GM18502 (cell line): Measurements from ENCODE around the gene SERPINB1.

Source experiments
- ATAC-seq: cut with Tn5 transposase; IDR thresholded peaks from one replicate; pipeline ENCODE4 v1.9.1; 2021; ENCODE audit warnings: mild to moderate bottlenecking; ENCODE audit not compliant: unreplicated experiment, poor library complexity

Gene SERPINB1

DNA sequence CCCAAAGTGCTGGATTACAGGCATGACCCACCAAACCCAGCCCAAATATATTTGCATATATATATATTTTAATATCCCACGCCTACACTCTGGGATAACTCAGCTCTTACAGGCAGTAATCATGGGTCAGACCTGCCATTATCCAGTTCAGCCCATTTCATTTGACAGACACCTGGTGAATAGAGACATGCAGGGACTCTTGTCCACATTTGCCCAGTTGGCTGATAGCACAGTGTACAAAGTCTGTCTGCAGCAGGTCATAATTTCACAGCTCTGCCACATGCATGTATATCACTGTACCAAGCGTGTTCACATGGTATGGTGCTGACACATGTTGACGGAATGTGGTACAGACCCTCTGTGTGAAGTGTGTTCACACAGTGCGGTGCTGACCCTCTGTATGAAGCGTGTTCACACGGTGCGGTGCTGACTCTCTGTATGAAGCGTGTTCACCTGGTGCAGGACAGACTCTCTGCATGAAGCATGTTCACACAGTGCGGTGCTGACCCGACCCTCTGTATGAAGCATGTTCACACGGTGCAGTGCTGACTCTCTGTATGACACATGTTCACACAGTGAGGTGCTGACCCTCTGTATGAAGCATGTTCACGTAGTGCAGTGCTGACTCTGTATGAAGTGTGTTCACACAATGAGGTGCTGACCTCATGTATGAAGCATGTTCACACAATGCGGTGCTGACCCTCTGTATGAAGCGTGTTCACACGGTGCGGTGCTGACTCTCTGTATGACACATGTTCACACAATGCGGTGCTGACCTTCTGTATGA lies 10.3 kb upstream of the SERPINB1 start:
- no peak for ATAC-seq

DNA sequence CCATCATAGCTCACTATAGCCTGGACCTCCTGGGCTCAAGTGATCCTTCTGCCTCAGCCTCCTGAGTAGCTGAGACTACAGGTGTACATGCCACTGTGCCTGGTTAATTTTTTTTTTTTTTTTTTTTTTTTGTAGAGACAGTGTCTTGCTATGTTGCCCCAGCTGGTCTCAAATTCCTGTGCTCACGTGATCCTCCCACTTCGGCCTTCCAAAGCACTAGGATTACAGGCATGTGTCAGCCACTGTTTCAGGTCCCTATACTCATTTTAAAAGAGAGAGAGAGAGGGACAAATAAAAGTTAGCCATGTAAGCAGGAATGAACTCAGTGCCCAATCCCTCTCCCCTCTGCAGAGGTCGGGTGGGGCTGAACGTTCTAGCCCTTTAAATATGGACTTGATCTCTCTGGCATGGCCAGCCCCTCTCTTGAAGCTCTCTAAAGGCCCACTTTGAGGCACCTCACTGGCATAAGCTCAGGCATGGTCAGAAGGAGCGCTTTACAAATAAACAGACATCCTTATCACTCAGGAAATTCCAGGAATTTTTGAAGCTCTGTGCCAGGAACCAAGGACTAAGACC lies 9.0 kb upstream of the SERPINB1 start:
- ATAC-seq, result no peak

DNA sequence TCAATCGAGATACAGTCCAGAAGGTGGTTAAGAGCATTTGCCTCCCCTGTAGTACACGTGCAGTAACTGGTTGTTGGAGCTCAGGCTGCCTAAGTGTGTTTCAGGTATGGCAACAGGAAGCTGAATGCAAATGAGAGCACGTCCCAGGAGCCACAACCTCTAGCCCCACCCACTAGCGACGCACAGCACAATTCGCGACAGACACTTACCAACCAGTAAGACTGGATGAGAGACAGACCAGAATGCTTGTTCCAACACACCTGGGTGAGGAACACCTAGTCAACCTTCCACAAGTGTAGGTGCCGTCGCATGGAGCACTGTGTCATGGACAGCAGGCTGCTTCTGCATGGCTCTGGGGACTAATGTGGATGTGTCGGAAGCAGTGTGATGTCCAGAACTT lies 7.2 kb upstream of the SERPINB1 start:
- ATAC-seq, result no peak

DNA sequence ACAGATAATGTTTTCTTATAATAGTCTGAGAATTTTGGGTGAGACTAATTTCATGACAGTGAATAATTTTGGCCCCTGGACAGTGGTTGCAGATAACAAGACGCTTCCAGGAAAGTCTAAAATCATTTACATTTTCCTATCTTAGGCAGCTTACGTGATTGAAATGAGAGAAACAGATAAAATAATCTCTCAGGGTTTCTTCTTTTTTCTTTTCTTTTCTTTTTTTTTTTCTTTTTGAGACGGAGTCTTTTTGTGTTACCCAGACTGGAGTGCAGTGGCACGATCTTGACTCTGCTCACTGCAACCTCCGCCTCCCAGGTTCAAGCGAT lies 4.2 kb upstream of the SERPINB1 start:
- ATAC-seq, result no peak

DNA sequence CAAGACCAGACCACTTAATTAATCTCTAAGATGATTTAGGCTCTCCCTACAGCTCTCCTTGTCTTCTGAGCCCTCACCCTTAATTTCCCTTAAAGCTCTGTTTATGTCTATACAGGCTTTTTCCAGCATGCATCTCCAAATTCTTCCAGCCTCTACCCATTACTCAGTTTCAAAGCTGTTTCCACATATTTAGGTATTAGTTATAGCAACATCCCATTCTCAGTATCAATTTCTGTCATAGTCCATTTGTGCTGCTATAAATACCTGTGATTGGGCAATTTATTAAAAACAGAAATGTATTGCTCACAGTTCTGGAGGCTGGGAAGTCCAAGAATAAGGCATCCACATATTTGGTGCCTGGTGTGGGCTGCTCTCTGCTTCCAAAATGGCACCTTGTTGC lies 2.3 kb upstream of the SERPINB1 start:
- no peak for ATAC-seq

DNA sequence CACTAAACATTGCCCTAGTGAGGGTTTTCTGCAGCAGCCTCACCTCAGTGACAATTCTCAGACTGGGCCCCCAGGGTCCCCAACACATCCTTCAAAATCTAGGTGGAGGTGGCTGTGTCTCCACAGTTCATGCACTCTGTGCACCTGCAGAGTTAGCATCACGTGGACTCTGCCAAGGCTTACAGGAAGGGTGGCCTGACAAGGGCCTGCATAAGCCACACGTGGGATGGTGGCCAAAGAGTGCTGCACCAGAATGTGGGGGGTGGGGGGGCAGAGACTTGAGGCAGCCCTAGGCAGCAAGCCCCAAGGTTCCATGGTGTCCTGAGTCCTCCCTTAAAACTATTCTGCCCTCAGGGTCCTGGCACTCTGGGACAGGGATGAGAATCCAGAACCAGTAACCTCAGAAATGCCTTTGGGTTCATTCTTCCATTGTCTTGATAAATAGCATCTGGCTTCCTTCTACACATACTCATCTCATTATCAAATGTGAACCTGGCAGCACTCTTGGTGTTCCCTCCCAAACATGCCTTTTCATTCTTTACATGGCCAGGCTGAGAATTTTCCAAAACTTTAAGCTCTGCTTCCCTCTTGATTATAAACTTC lies 1.6 kb upstream of the SERPINB1 start:
- ATAC-seq, result no peak

DNA sequence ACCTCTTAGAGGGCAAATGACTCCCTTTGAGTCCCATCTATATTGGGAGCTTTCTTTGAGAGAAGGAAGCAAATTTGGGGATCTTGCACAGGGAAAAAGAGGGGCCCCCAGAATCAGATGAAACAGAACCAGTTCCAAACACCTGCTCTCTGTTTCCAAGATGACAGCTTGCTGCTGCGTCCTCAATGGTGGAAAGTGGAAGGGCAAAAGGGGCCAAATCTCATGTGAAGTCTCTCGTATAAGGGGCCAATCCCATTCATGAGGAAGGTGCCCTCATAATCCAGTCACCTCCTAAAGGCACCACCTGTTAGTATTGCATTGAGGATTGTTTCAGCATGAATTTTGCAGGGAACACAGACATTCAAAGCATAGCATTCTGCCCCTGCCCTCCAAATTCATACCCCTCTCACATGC lies 483 bp upstream of the SERPINB1 start:
- no peak for ATAC-seq

DNA sequence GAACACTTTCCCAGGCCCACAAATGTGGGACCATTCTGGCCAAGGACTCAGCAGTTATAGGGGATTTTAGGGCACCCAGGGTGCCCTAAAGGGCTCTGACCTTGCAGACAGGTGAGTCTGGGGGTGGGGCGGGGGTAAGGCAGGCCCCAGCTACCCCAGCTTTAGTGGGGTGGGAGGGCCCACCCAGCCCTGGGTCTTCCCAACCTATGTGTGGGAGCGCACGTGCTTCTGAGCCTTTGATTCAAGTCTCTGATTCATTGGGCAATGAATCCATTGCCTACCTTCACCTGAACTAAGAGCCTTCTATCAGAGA lies 958 bp downstream of the SERPINB1 start:
- no peak for ATAC-seq

DNA sequence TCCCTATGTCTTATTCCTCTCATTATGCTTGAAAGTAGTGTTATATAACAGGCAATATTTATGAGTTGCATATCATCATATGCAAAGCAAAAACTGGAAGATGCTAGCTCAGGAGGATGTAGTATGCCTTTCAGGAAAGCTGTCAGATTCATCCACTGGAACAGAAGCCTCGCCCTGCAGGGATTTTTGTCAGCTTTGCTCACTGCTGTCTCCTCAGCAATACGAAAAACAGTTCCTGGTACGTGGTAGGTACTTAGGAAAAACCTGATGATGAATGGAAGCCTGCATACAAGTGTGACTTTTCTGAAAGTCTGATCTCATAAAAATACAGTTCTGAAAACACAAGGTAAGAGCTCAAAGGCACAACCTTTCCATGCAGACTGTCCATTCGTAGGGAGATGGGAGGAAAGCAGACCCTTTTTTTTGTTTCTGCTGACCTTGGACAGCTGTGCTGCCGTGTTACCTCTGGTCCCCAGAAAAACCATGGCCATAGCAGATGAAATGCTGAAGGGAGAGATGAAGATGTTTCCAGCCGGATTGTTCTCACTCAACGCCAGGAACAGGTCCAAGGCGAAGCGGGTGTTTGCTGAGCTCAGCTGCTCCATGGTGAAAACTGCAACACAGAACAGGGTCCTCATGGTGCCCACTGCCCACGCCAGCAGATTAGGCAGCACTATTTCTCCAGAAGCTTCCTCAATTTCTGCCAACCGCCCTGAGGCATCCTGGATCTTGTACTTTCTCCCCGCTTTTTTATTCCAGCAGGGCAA lies 1.5 kb downstream of the SERPINB1 start:
- ATAC-seq, result no peak

DNA sequence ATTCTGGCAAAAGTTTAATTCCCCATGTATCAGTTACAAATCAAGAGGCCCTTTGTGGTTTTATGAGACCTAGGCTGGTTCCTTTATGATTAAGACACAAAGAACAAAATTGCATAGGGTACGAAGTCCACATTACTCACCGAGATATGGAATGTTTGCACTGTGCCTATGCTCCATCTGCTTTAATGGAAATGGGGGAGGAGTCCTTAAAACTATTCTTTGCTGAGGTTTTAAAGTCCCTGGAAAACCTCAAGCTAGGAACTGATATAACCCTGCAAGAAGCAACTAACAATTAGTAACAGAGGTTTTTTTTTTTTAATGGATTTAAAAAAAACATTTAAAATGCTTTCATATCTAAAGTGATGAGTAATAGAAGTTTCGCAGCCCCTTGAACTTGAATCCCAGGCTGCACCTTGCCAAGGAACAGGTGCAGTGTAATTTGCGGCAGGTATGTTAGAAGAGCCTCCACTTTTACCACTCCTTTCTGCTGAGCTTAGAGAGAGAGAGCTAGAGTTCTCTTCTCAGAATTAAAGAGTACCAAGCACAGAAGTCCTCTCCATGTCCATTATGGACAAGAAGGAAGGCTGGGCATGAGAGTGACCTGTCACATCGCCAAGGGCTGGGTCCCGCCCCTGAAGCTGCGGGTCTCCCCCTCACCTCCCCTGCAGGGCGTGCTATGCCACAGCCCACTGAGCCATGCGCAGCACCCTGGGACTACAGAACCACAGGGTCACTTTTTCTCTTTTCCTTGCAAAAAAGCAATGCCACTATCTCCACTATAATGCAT lies 2.3 kb downstream of the SERPINB1 start:
- ATAC-seq, result no peak

DNA sequence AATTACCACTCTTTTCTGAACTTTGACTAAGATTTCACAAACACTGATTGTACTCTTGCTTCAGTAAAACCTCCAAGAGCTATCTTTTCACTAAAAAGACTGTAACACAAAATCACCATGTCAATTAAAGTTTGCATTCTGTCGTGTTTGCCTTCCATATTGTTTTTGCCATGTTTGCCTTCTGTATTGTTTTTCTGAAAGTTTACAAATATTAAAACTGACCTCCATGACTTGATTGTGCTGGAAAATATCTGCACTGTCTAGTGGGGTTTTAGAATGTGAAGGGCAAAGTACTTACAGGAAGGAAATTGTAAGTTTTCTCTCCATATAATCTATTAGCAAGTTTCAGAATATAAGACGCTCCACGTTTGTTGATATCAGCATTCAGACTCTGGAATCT lies 3.4 kb downstream of the SERPINB1 start:
- no peak for ATAC-seq

DNA sequence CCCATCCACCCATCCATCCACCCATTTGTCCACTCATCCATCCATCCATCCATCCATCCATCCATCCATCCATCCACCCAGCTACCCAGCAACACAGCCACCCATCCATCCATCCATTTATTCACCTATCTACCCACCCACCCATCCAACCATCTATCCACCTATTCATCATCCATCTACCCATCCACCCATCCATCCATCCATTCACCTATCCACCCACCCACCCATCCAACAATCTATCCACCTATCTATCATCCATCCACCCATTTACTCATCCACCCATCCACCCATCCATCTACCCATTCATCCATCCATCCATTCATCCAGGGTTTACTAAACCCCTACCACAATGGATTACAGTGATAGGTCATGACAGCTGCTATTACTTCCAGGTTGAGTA lies 7.4 kb downstream of the SERPINB1 start:
- no peak for ATAC-seq

DNA sequence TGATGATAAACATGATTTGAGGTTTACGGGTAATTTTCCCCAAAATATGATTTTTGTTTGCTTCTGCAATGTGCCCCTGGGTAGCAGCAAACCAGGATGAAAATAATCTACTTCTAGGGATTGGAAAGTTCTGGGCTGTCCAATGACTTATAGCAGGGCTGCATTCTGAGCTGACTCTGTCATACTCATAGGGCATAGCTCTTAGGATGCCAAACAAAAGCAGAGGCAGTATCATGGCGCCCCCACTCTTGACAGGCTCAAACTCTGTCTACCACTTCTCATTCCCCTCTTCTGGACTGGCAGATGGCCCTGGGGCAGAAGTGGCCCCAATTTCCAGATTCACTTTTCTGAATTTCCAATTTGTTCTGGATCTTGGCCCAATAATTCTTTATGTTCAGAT lies 10.3 kb downstream of the SERPINB1 start:
- no peak for ATAC-seq

DNA sequence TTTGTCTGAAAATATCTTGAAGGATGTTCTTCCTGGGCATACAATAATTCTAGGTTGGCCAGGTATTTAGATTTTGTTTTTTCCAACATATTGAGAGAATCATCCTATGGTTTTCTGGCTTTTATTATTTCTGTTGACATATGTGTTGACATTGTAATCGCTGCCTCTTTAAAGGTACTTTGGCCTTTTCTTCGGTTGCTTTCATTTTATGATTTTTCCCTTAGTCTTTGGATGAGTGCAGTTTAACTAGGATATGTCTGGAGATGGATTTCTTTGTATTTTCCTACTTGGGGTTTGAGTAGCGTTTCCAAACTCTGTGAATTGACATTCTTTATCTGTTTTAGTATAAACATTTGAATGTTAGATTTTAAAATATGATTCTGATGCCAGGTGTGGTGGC lies 11.5 kb downstream of the SERPINB1 start:
- ATAC-seq, result no peak

DNA sequence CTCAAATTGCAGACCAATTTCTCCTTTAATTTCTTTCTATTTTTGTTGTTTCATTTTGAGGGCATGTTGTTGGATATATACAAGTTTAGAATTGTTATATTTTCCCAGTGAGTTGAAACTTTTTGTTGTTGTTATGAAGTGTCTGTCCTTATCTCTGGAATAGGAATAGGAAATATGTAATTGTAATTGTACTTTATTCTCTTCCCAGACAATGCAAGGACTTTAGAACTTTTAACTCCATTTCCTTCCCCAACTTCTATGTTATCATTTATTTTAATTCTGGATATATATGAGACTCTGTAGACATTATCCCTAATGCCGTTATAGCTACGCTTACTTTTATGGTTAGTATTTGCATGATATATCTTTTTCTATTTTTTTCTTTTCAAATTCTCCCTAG lies 12.4 kb downstream of the SERPINB1 start:
- no peak for ATAC-seq

DNA sequence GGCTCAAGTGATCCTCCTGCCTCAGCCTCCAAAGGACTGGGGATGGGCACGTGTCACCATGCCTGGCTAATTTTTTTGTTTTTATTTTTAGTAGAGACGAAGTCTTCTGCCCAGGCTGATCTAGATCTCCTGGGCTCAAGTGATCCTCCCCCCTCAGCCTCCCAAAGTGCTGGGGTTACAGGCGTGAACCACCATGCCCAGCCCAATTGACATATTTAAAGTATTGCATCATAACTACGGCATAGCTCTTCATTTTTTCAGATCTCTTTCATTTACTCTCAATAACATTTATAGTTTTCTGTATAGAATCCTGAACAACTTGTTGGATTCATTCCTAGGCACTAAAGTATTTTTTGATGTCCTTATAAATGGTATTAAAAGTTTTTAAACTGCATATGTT lies 13.0 kb downstream of the SERPINB1 start:
- ATAC-seq, result no peak

DNA sequence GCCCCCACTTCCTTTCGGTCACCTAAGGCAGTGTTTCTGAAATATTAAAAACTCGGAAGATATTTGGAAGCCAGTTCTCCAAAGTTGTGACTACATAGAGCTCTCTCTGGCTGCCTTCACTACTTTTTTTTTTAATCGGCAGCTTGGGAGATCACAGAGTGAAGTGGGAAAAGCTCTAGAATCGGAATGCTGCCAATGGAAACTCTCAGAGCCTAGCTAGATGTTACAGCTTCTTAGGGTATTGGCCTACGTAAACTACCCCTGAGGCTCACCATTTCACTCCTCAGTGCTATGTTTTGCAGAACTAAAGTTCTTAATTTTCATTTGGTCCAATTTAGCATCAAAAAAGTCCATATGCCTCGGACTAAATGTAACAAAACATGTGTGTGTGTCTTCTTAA lies 14.5 kb downstream of the SERPINB1 start:
- no peak for ATAC-seq

DNA sequence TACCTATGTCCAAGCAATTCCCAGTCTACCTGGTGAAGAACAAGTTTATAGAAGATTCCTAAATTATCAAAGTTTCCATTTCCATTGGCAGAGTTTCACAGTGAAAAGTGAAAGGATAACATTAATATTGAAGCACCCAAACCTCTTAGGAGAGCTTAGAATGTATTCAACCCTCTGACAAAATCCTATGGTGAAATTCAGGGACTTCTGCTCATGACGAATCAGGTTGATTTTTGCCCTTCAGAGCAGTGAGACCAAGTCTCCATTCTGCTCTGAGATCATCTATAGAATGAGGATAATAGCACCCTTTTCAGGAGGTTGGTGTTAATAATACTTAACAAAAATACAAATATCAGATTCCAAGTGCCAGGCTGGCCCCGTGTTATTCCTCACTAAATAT lies 15.5 kb downstream of the SERPINB1 start:
- ATAC-seq, result no peak

DNA sequence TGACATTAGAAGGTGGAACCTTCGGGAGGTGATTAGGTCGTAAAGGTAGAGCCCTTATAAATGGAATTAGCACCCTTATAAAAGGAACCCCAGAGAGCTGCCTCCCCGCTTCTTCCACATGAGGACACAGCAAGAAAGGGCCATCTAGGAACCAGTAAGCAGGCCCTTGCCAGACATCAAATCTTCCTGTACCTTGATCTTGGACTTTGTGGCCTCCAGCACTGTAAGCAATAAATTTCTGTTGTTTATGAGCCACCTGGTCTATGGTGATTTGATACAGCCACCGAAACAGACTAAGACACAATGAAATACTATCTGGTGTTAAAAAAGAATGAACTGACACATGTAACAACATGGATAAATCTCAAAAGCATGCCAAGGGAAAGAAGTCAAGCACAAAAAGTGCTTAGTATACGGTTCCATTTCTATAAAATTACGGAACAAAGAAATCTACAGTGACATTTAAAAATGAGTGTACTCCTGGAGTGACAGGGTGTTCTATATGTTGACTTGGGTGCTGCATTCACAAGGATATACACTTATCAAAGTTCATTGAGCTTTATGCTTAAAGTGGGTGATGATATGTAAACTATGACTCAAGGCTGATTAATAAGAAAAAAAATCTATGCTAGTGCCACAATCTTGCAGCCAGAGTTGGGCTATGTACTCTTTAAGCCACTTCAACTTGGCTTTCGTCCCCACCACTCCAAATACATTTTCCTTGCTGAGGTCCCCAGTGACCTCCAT lies 18.4 kb downstream of the SERPINB1 start:
- ATAC-seq, result no peak

DNA sequence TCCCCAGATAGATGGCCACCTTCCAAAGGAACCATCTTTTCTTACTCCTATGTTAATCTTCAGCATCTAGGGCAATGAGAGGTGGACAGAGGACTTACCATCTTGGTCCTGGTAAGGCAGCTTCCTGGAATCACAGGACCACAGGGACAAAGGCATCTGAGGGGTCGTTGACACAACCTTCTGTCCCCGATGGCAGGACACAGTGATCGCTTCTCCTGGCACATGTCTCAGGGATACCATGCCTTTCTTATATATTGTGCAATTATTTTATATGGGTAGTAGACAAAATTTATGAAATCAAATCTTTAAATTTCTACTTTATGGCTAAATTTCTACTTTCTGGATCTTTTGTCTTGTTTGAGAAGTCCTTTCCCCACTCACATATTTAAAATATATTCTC lies 20.1 kb downstream of the SERPINB1 start:
- ATAC-seq, result no peak
